Uterus (tissue), 4 donors: ENCODE results near the gene ANKRD33B. TPM values are rescaled to one million over a fixed set of nuclear protein-coding genes. Genes with fewer than 3 reads are reported as not detected.

Experiments used
- DNase-seq, 2 donors: peaks; one replicate each; pipeline ENCODE4 v3.0.0-alpha.2; 2019 to 2020
- H3K27ac ChIP-seq, 2 donors: fragments of 200-600 bp; sonication (generic); 1 replicate in 1 of 2; 2 replicates in 1 of 2; pipeline ENCODE4 v1.5.1; 2016 to 2018
- H3K27me3 ChIP-seq, 2 donors: fragments of 200-600 bp; sonication (generic); one replicate each; pipeline ENCODE4 v1.5.1; 2018 to 2019; ENCODE audit warnings: control low read depth in 1 of 2
- H3K36me3 ChIP-seq, 2 donors: fragments of 200-600 bp; sonication (generic); one replicate each; pipeline ENCODE4 v1.5.1; 2019; ENCODE audit warnings: control low read depth in 1 of 2
- H3K4me1 ChIP-seq, 2 donors: fragments of 200-600 bp; sonication (generic); one replicate each; pipeline ENCODE4 v1.5.1; 2018 to 2019; ENCODE audit warnings: control low read depth in 1 of 2
- H3K4me3 ChIP-seq, 2 donors: fragments of 200-600 bp; sonication (generic); 1 replicate in 1 of 2; 2 replicates in 1 of 2; pipeline ENCODE4 v1.5.1; 2018 to 2019; ENCODE audit warnings: mild to moderate bottlenecking in 1 of 2
- H3K9me3 ChIP-seq, 2 donors: fragments of 200-600 bp; sonication (generic); one replicate each; pipeline ENCODE4 v1.5.1; 2019; ENCODE audit warnings: control low read depth in 1 of 2
- CTCF ChIP-seq, 4 experiments: fragments of 200-600 bp in 2 of 4; fragments of 450-650 bp in 2 of 4; sonication (generic) in 2 of 4; IDR thresholded peaks; one replicate each; pipeline ENCODE4 v1.5.1; 2016 to 2019; ENCODE audit warnings: antibody characterized with exemption in 4 of 4, mild to moderate bottlenecking in 2 of 4, moderate library complexity in 1 of 4
- POLR2A ChIP-seq, 2 donors: fragments of 450-650 bp; IDR thresholded peaks; one replicate each; pipeline ENCODE4 v1.6.1; 2016; ENCODE audit warnings: antibody characterized with exemption in 2 of 2, mild to moderate bottlenecking in 1 of 2, moderate library complexity in 1 of 2
- intact Hi-C: fragments of 100-400 bp; cut with DNase I; formaldehyde crosslinking; loops from one replicate; pipeline ENCODE4 v1.15.1; 2023; ENCODE audit warnings: low total_unique reads
- total RNA-seq, 4 donors: library from RNA; depleted of rRNA in 3 of 4; stranded (reverse); fragments of >200 nt in 3 of 4; gene quantifications; one replicate each; pipeline versions ENCODE4 v1.1.0 to v1.2.4, GENCODE V29; 2014 to 2023
- donor health status: DM: yes; HTN: yes; CAD: no.

ANKRD33B gene
- total RNA-seq, 4 donors from 2014 or later: 2.1 to 24.1 (median 7.6) TPM

GRCh38 chr5:10596310-10596703 is 32.4 kb downstream of the ANKRD33B start:
- TF ChIP-seq CTCF (IDR thresholded peaks at IDR 0.05) (no peak), POLR2A (IDR thresholded peaks at IDR 0.05) (no peak)
- Histone ChIP-seq H3K4me1 (peaks cover 0 to 9% of the 10 kb centered on the region in 2 donors), H3K4me3 (no peak overlapping the region), H3K36me3 (no peaks in the 10 kb centered on the region), H3K27ac (peak overlapping the region; percentile 74 to 86), H3K27me3 (no peaks in the 10 kb centered on the region), H3K9me3 (no peaks in the 10 kb centered on the region)
- no peak for DNase-seq
- intact Hi-C loops: no loop called here

GRCh38 chr5:10596886-10597451 is 33.1 kb downstream of the ANKRD33B start:
- H3K27ac ChIP-seq: peak overlapping the region; percentile 74 to 86
- no peaks in the 10 kb centered on the region for H3K36me3 ChIP-seq
- TF ChIP-seq POLR2A (IDR thresholded peaks at IDR 0.05): no peak
- TF ChIP-seq CTCF (IDR thresholded peaks at IDR 0.05): no peak
- H3K4me3 ChIP-seq: no peak overlapping the region
- intact Hi-C loops: no loop called here
- peaks cover 1 to 12% of the 10 kb centered on the region in 2 donors for H3K4me1 ChIP-seq
- no peaks in the 10 kb centered on the region for H3K9me3 ChIP-seq
- H3K27me3 ChIP-seq: no peaks in the 10 kb centered on the region
- DNase-seq: no peak

- H3K27me3 ChIP-seq: no peaks in the 10 kb centered on the region
- no peak for DNase-seq
- TF ChIP-seq POLR2A (IDR thresholded peaks at IDR 0.05) (no peak), CTCF (IDR thresholded peaks at IDR 0.05) (no peak)
- intact Hi-C loops: no loop called here
- no peaks in the 10 kb centered on the region for H3K36me3 ChIP-seq
- no peak overlapping the region for H3K27ac ChIP-seq
- peaks cover 4 to 15% of the 10 kb centered on the region in 2 donors for H3K4me1 ChIP-seq
- H3K9me3 ChIP-seq: no peaks in the 10 kb centered on the region
- no peak overlapping the region for H3K4me3 ChIP-seq
Observed at GRCh38 chr5:10599113-10599512, 35.2 kb downstream of the ANKRD33B start.

- DNase-seq: no peak
- intact Hi-C loops: no loop called here
- Histone ChIP-seq H3K27ac (no peak overlapping the region), H3K4me1 (peaks cover 4 to 9% of the 10 kb centered on the region in 2 donors), H3K27me3 (no peaks in the 10 kb centered on the region), H3K9me3 (no peaks in the 10 kb centered on the region), H3K36me3 (no peaks in the 10 kb centered on the region), H3K4me3 (no peak overlapping the region)
- TF ChIP-seq CTCF (IDR thresholded peaks at IDR 0.05) (no peak), POLR2A (IDR thresholded peaks at IDR 0.05) (no peak)
Observed at GRCh38 chr5:10599862-10600284, 36.0 kb downstream of the ANKRD33B start.

- Histone ChIP-seq H3K27me3 (no peaks in the 10 kb centered on the region), H3K27ac (peak overlapping the region; percentile 82 to 91), H3K9me3 (no peaks in the 10 kb centered on the region), H3K4me1 (peaks cover 4 to 6% of the 10 kb centered on the region in 2 donors), H3K4me3 (no peak overlapping the region), H3K36me3 (no peaks in the 10 kb centered on the region)
- intact Hi-C loops: no loop called here
- TF ChIP-seq POLR2A (IDR thresholded peaks at IDR 0.05): no peak
- no peak for TF ChIP-seq CTCF (IDR thresholded peaks at IDR 0.05)
- DNase-seq: no peak
Observed at GRCh38 chr5:10600626-10601245, 36.9 kb downstream of the ANKRD33B start.
